Stomach (tissue), 9 donors: ENCODE measurements around the gene VEPH1. TPM values are rescaled to one million over a fixed set of nuclear protein-coding genes. Genes with fewer than 3 reads are reported as not detected.

Experiments
- DNase-seq, 2 donors: peaks; one replicate each; pipeline versions ENCODE4 v3.0.0 to v3.0.0-alpha.2; 2013 to 2019
- H3K27ac ChIP-seq, 5 donors: fragments of 200-600 bp in 4 of 5; sonication (generic) in 4 of 5; one replicate each; pipeline ENCODE4 v1.5.1; 2013 to 2019; ENCODE audit warnings: mild to moderate bottlenecking in 1 of 5, moderate library complexity in 1 of 5
- H3K27me3 ChIP-seq, 3 donors: fragments of 200-600 bp; sonication (generic); one replicate each; pipeline ENCODE4 v1.5.1; 2017 to 2019; ENCODE audit warnings: mixed run types in 1 of 3
- H3K36me3 ChIP-seq, 4 donors: fragments of 200-600 bp; sonication (generic); 1 replicate in 3 of 4; 2 replicates in 1 of 4; pipeline ENCODE4 v1.5.1; 2016 to 2019
- H3K4me1 ChIP-seq, 4 donors: fragments of 200-600 bp; sonication (generic); one replicate each; pipeline ENCODE4 v1.5.1; 2016 to 2019
- H3K4me3 ChIP-seq, 4 donors: fragments of 200-600 bp; sonication (generic) in 3 of 4; one replicate each; pipeline ENCODE4 v1.5.1; 2016 to 2019; ENCODE audit warnings: mild to moderate bottlenecking in 1 of 4
- H3K9me3 ChIP-seq, 4 donors: fragments of 200-600 bp; sonication (generic); one replicate each; pipeline ENCODE4 v1.5.1; 2016 to 2019
- EP300 ChIP-seq: sonication (generic); formaldehyde crosslinking; IDR thresholded peaks from one replicate; pipeline ENCODE4 v1.6.1; 2017; ENCODE audit warnings: antibody characterized with exemption
- POLR2A ChIP-seq, 4 donors: fragments of 450-650 bp; IDR thresholded peaks; one replicate each; pipeline ENCODE4 v1.6.1; 2016; ENCODE audit warnings: antibody characterized with exemption in 4 of 4, control low read depth in 2 of 4, mild to moderate bottlenecking in 1 of 4, moderate library complexity in 1 of 4
- POLR2AphosphoS5 ChIP-seq, 3 donors: sonication (generic); formaldehyde crosslinking; IDR thresholded peaks; one replicate each; pipeline ENCODE4 v1.6.1; 2016; ENCODE audit warnings: antibody characterized with exemption in 3 of 3
- whole genome bisulfite sequencing, 5 donors: extraction: QIAGEN DNeasy Blood & Tissue Kit in 3 of 5; methylation state at CpG; one replicate each; pipeline versions ENCODE4 v1.1.5 to v1.1.7; 2013 to 2018; 5-methylcytosine and 5-hydroxymethylcytosine counted together
- intact Hi-C: fragments of 100-400 bp; cut with DNase I; formaldehyde crosslinking; loops from one replicate; pipeline ENCODE4 v1.15.1; 2023; ENCODE audit warnings: low total_unique reads
- polyA plus RNA-seq, 3 donors: library from polyadenylated mRNA; stranded (reverse); fragments of 200-250 nt; gene quantifications; one replicate each; pipeline ENCODE4 v1.2.3, GENCODE V29; 2013
- total RNA-seq, 5 donors: library from RNA; depleted of rRNA; stranded (reverse); fragments of >200 nt; gene quantifications; one replicate each; pipeline versions ENCODE4 v1.1.0 to v1.2.3, GENCODE V29; 2014 to 2016
- TF ChIP-seq, protein P1 (sequence below), 7 experiments: fragments of 450-650 bp in 4 of 7; fragments of 200-600 bp in 3 of 7; sonication (generic) in 3 of 7; IDR thresholded peaks; one replicate each; pipeline ENCODE4 v1.5.1; 2016 to 2019; ENCODE audit warnings: antibody characterized with exemption in 7 of 7, control low read depth in 2 of 7, mild to moderate bottlenecking in 1 of 7
- donor health status: healthy with polysubstance abuse.
- donor health status: Bipolar disorder and iron deficiency.
- donor health status: healthy.

VEPH1 gene
- total and polyA plus RNA-seq, 8 donors: 0.58 to 9.4 (median 1.5) TPM; not detected in 1

DNA sequence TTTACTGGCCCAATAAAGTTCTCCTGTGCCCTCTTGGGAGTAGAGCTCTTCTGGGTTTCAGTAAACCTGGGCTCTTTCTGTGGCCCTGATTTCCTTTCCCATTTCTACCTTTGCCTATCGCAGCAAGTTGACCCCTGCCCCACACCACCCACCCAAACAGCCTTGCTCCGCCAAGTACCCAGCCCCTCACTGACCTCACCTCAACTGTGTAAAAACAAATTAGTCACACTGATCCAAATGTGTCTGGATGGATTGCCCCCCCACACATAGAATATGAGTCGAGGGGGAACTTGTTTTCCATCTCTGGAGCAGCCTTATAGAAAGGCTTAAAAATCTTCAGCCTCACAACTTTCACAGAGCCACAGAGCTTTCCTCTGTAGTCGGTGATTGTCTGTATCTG lies 28.6 kb upstream of the VEPH1 start:
- Histone ChIP-seq H3K9me3 (no peaks in the 10 kb centered on the region), H3K27me3 (no peaks in the 10 kb centered on the region), H3K27ac (no peak overlapping the region), H3K36me3 (no peaks in the 10 kb centered on the region), H3K4me1 (peaks cover 0 to 6% (median 0%) of the 10 kb centered on the region in 4 donors), H3K4me3 (no peak overlapping the region)
- 64 to 72% (median 67%) methylated on average over 4 of the region's 4 CpGs for WGBS, 5 donors
- no peak for DNase-seq
- TF ChIP-seq POLR2A (IDR thresholded peaks at IDR 0.05) (no peak), POLR2AphosphoS5 (IDR thresholded peaks at IDR 0.05) (no peak), EP300 (no peak)
- TF ChIP-seq, protein P1, sequence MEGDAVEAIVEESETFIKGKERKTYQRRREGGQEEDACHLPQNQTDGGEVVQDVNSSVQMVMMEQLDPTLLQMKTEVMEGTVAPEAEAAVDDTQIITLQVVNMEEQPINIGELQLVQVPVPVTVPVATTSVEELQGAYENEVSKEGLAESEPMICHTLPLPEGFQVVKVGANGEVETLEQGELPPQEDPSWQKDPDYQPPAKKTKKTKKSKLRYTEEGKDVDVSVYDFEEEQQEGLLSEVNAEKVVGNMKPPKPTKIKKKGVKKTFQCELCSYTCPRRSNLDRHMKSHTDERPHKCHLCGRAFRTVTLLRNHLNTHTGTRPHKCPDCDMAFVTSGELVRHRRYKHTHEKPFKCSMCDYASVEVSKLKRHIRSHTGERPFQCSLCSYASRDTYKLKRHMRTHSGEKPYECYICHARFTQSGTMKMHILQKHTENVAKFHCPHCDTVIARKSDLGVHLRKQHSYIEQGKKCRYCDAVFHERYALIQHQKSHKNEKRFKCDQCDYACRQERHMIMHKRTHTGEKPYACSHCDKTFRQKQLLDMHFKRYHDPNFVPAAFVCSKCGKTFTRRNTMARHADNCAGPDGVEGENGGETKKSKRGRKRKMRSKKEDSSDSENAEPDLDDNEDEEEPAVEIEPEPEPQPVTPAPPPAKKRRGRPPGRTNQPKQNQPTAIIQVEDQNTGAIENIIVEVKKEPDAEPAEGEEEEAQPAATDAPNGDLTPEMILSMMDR (IDR thresholded peaks at IDR 0.05): no peak
- intact Hi-C loops: no loop called here

DNA sequence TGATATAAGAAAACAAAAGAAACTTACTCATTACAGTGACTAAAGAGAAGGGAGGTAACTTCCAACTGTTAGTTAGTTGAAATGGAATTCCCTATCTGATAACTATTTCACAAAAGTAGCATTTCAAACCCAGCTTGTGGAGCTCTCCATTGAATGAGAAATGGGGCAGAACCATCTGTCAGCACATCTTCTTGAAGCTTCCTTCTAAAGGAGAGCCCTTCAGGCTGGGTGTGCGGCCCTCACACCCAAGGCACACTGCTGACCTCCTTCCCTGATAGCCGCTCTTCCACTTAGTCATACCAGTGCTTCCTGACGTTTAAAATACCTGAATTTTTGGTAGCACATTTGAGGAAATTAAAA lies 28.1 kb upstream of the VEPH1 start:
- no peak overlapping the region for H3K4me3 ChIP-seq
- H3K9me3 ChIP-seq: no peaks in the 10 kb centered on the region
- DNase-seq: no peak
- no peak overlapping the region for H3K27ac ChIP-seq
- WGBS, 5 donors: 82 to 92% (median 85%) methylated on average over 3 of the region's 3 CpGs
- no peaks in the 10 kb centered on the region for H3K36me3 ChIP-seq
- TF ChIP-seq POLR2A (IDR thresholded peaks at IDR 0.05): no peak
- no peak for TF ChIP-seq POLR2AphosphoS5 (IDR thresholded peaks at IDR 0.05)
- TF ChIP-seq EP300: no peak
- TF ChIP-seq, protein P1 (IDR thresholded peaks at IDR 0.05): no peak
- intact Hi-C loops: no loop called here
- no peaks in the 10 kb centered on the region for H3K27me3 ChIP-seq
- peaks cover 0 to 6% (median 0%) of the 10 kb centered on the region in 4 donors for H3K4me1 ChIP-seq

DNA sequence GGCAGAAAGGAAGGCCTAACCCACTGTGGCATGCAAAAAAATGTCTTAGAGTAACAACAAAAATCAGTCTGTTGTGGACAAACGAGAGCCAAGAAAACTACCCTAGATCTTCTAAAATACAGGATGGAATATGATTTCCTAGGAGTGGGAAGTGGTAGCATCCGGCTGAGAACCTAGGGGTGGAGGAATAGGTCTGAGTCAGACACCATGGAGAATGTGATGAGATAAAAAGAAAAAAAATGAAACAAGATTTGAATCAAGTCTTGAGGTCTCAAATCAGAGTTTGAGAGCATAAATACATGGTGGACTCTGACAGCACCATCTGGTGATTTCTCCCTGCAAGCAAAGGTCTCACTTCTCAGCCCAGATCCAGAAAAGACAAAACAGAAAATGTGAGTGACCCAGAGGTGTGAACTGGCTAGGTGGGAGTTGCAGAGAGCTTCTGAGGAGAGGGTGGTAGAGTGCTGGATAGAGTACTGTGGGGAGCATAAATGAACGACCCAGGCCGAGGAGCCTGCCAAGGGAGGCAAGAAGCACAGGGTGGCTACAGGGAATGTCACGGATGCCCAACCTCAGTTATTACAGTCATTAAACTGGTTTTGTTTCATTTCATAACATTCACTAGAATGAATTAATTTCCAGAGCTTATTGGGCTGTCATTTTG lies 27.6 kb upstream of the VEPH1 start:
- H3K27ac ChIP-seq: no peak overlapping the region
- intact Hi-C loops: no loop called here
- no peak overlapping the region for H3K4me3 ChIP-seq
- H3K27me3 ChIP-seq: no peaks in the 10 kb centered on the region
- H3K4me1 ChIP-seq: peaks cover 0 to 6% (median 0%) of the 10 kb centered on the region in 4 donors
- no peaks in the 10 kb centered on the region for H3K36me3 ChIP-seq
- no peaks in the 10 kb centered on the region for H3K9me3 ChIP-seq
- no peak for DNase-seq
- no peak for TF ChIP-seq EP300
- TF ChIP-seq, protein P1 (IDR thresholded peaks at IDR 0.05): no peak
- TF ChIP-seq POLR2A (IDR thresholded peaks at IDR 0.05): no peak
- TF ChIP-seq POLR2AphosphoS5 (IDR thresholded peaks at IDR 0.05): no peak
- WGBS, 5 donors: 78 to 90% (median 85%) methylated on average over 5 of the region's 5 CpGs

DNA sequence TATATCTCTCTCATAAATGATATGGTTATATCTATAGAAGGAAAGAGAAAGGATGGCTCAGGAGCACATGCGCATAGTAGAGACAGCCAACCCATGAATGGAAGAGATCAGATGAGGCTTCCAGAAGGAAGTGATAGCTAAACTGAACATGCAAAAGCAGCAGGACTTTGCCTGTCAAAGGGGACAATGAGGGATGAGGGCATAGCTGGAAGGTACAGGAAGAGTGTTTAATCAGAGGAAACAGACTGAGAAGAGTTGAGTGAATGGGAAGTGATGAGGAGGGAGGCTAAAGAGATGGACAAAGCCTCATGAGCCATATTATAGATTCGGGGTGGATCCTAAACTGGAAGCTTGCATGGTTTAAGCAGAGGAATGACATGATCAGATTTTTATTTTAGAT lies 26.5 kb upstream of the VEPH1 start:
- TF ChIP-seq POLR2A (IDR thresholded peaks at IDR 0.05) (no peak), EP300 (no peak), POLR2AphosphoS5 (IDR thresholded peaks at IDR 0.05) (no peak)
- TF ChIP-seq, protein P1 (IDR thresholded peaks at IDR 0.05): no peak

More for the DNA sequence above, 26.5 kb upstream of the VEPH1 start:
- no peaks in the 10 kb centered on the region for H3K9me3 ChIP-seq
- H3K27ac ChIP-seq: no peak overlapping the region
- no peaks in the 10 kb centered on the region for H3K36me3 ChIP-seq
- intact Hi-C loops: no loop called here
- no peaks in the 10 kb centered on the region for H3K27me3 ChIP-seq
- WGBS, 5 donors: 82 to 94% (median 89%) methylated on average over 2 of the region's 2 CpGs
- DNase-seq: no peak
- peaks cover 0 to 6% (median 0%) of the 10 kb centered on the region in 4 donors for H3K4me1 ChIP-seq
- no peak overlapping the region for H3K4me3 ChIP-seq
